ENCODE data around the gene CFAP126. TPM values are rescaled to one million over a fixed set of nuclear protein-coding genes. Genes with fewer than 3 reads are reported as not detected.
"Not testable (repeated sequence)": the region's sequence is repeated elsewhere in the genome, so short reads cannot be mapped to it uniquely, and the experiment has no call there.

CFAP126 gene
- total RNA-seq, 1 donor from 2014 or later = not detected

GRCh38 chr1:161408429-161409052 lies 40.9 kb upstream of the CFAP126 start:
- Histone ChIP-seq H3K9me3 (ENCODE audit: low read depth) (no peaks in the 10 kb centered on the region), H3K27me3 (peaks cover 10% of the 10 kb centered on the region), H3K27ac (no peak overlapping the region), H3K36me3 (no peaks in the 10 kb centered on the region), H3K9ac (no peak overlapping the region), H2AFZ (replicated peaks) (no peak overlapping the region), H3K79me2 (ENCODE audit: low read depth) (no peaks in the 10 kb centered on the region), H4K20me1 (ENCODE audit: low read depth) (no peaks in the 10 kb centered on the region), H3K4me3 (no peak overlapping the region), H3F3A (ENCODE audit: low read depth) (peaks cover 15% of the 10 kb centered on the region), H3K4me2 (no peak overlapping the region), H3K4me1 (peaks cover 6% of the 10 kb centered on the region)
- Mint-ChIP-seq H3K27ac (no peak overlapping the region), H3K4me3 (no peak overlapping the region), H3K27me3 (ENCODE audit: insufficient read depth, low read depth) (peaks cover 7% of the 10 kb centered on the region), H3K9me3 (peaks cover 6% of the 10 kb centered on the region), H3K36me3 (no peaks in the 10 kb centered on the region), H3K4me1 (peaks cover 3% of the 10 kb centered on the region)
- no peak for DNase-seq (ENCODE audit: low spot score)
- no peak for TF ChIP-seq EZH2 (IDR thresholded peaks at IDR 0.05)
- TF ChIP-seq EZH2phosphoT487 (IDR thresholded peaks at IDR 0.05) = no peak
- no peak for TF ChIP-seq CTCF (IDR thresholded peaks at IDR 0.05)

- H3K27me3 Mint-ChIP-seq (ENCODE audit: insufficient read depth, low read depth) = peaks cover 5% of the 10 kb centered on the region
- Histone ChIP-seq H3K4me2 (no peak overlapping the region), H3K36me3 (no peaks in the 10 kb centered on the region), H2AFZ (replicated peaks) (no peak overlapping the region), H3K9ac (no peak overlapping the region), H3K79me2 (ENCODE audit: low read depth) (no peaks in the 10 kb centered on the region), H3K27me3 (peaks cover 10% of the 10 kb centered on the region), H3K9me3 (ENCODE audit: low read depth) (no peaks in the 10 kb centered on the region), H4K20me1 (ENCODE audit: low read depth) (no peaks in the 10 kb centered on the region), H3F3A (ENCODE audit: low read depth) (peaks cover 15% of the 10 kb centered on the region), H3K27ac (no peak overlapping the region), H3K4me1 (peaks cover 6% of the 10 kb centered on the region), H3K4me3 (no peak overlapping the region)
- no peaks in the 10 kb centered on the region for H3K36me3 Mint-ChIP-seq
- H3K27ac Mint-ChIP-seq = no peak overlapping the region
- H3K4me1 Mint-ChIP-seq = peaks cover 3% of the 10 kb centered on the region
- DNase-seq (ENCODE audit: low spot score) = no peak
- H3K4me3 Mint-ChIP-seq = no peak overlapping the region
- TF ChIP-seq EZH2phosphoT487 (IDR thresholded peaks at IDR 0.05) = no peak
- TF ChIP-seq EZH2 (IDR thresholded peaks at IDR 0.05) = no peak
- no peak for TF ChIP-seq CTCF (IDR thresholded peaks at IDR 0.05)
- H3K9me3 Mint-ChIP-seq = peaks cover 6% of the 10 kb centered on the region
Observed at GRCh38 chr1:161407451-161407985, 39.8 kb upstream of the CFAP126 start.

- H3K27ac Mint-ChIP-seq; H3K4me3 ChIP-seq; H3K79me2 ChIP-seq (ENCODE audit: low read depth); DNase-seq (ENCODE audit: low spot score); H2AFZ ChIP-seq (replicated peaks); H3K27ac ChIP-seq; H3K27me3 Mint-ChIP-seq (ENCODE audit: insufficient read depth, low read depth); H3K4me1 Mint-ChIP-seq; H4K20me1 ChIP-seq (ENCODE audit: low read depth); H3K4me3 Mint-ChIP-seq; H3K4me1 ChIP-seq; H3K9ac ChIP-seq; H3K36me3 Mint-ChIP-seq; H3K9me3 ChIP-seq (ENCODE audit: low read depth); H3K9me3 Mint-ChIP-seq; H3K4me2 ChIP-seq; H3K36me3 ChIP-seq: not testable (repeated sequence)
- H3F3A ChIP-seq (ENCODE audit: low read depth) = peaks cover 15% of the 10 kb centered on the region
- H3K27me3 ChIP-seq = peaks cover 18% of the 10 kb centered on the region
Observed at GRCh38 chr1:161406551-161406950, 38.9 kb upstream of the CFAP126 start.

- peaks cover 5% of the 10 kb centered on the region for H3K9me3 Mint-ChIP-seq
- Histone ChIP-seq H3K36me3 (no peaks in the 10 kb centered on the region), H3K79me2 (ENCODE audit: low read depth) (no peaks in the 10 kb centered on the region), H3K4me2 (no peak overlapping the region), H3K27me3 (peaks cover 30% of the 10 kb centered on the region), H3K4me3 (no peak overlapping the region), H3K9me3 (ENCODE audit: low read depth) (no peaks in the 10 kb centered on the region), H2AFZ (replicated peaks) (no peak overlapping the region), H3F3A (ENCODE audit: low read depth) (peaks cover 7% of the 10 kb centered on the region), H3K9ac (no peak overlapping the region), H4K20me1 (ENCODE audit: low read depth) (no peaks in the 10 kb centered on the region), H3K27ac (no peak overlapping the region), H3K4me1 (no peaks in the 10 kb centered on the region)
- no peak overlapping the region for H3K27ac Mint-ChIP-seq
- no peak overlapping the region for H3K4me3 Mint-ChIP-seq
- H3K4me1 Mint-ChIP-seq = peaks cover 11% of the 10 kb centered on the region
- peaks cover 18% of the 10 kb centered on the region for H3K27me3 Mint-ChIP-seq (ENCODE audit: insufficient read depth, low read depth)
- H3K36me3 Mint-ChIP-seq = peaks cover 3% of the 10 kb centered on the region
- DNase-seq (ENCODE audit: low spot score) = no peak
- TF ChIP-seq EZH2 (IDR thresholded peaks at IDR 0.05) (no peak), CTCF (IDR thresholded peaks at IDR 0.05) (no peak), EZH2phosphoT487 (IDR thresholded peaks at IDR 0.05) (no peak)
Observed at GRCh38 chr1:161404051-161404597, 36.4 kb upstream of the CFAP126 start.

Data from neural progenitor cell (in vitro differentiated cells).